Measurements from ENCODE around the gene ATE1.
"Not testable (repeated sequence)": the region's sequence is repeated elsewhere in the genome, so short reads cannot be mapped to it uniquely, and the experiment has no call there.

The ATE1 gene

DNA sequence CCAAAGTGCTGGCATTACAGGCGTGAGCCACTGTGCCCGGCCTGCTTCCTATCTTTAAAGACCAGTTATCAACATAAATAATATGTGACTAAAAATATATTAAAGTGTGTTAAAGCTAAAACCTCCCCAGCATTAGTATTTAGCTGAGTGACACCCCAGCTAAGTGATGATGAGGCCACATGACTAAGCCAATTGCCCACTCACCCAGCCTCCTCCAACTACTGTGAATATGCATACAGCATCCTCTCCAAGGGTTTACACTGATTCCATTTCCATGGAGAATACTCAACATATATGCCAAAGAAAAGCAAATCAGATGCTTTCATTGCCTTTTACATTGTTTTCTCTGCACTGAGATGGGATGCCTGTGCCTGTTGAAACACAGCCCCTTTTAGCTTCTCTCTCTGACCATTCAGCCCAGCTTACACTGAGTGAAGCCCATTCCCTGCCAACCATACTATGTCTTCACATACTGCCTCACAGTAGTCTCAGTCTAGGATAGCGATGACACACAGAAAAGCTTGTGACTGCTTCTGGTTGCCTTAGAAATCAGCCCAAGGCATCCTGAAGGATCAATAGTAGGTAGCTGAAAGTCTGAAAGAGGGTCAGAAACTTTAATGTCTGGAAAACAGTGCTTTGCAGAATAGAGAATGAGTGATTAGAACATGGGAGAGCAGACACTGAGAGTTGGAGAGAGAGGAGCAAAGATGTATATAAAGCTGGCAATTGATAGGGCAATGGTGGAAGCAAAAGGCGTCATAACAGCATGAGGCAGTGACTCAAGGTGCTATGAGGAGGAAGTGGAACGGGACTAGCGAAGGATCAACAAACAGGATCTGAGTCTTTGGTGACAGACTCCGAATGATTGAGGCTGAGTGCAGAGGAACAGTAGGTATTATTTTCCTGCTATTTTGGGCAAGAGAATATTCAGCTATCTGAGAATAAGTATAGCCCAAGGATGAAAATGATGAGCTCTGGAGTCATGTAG is 19.8 kb upstream of the ATE1 start:
- Mint-ChIP-seq H3K4me1 (ENCODE audit: low read depth) (no peaks in the 10 kb centered on the region), H3K9me3 (no peaks in the 10 kb centered on the region), H3K27ac (no peak overlapping the region), H3K4me3 (no peak overlapping the region), H3K27me3 (peaks cover 2% of the 10 kb centered on the region), H3K36me3 (ENCODE audit: low read depth) (peaks cover 11% of the 10 kb centered on the region)
- no peak for DNase-seq

GRCh38 chr10:121942749-121943416 is 15.1 kb upstream of the ATE1 start:
- H3K4me3 Mint-ChIP-seq: no peak overlapping the region
- H3K27ac Mint-ChIP-seq: no peak overlapping the region
- H3K36me3 Mint-ChIP-seq (ENCODE audit: low read depth): no peaks in the 10 kb centered on the region
- no peaks in the 10 kb centered on the region for H3K4me1 Mint-ChIP-seq (ENCODE audit: low read depth)
- no peaks in the 10 kb centered on the region for H3K9me3 Mint-ChIP-seq
- H3K27me3 Mint-ChIP-seq: peaks cover 25% of the 10 kb centered on the region
- no peak for DNase-seq

GRCh38 chr10:121941532-121941931 is 13.7 kb upstream of the ATE1 start:
- H3K4me3 Mint-ChIP-seq: no peak overlapping the region
- DNase-seq: no peak
- H3K9me3 Mint-ChIP-seq: no peaks in the 10 kb centered on the region
- H3K4me1 Mint-ChIP-seq (ENCODE audit: low read depth): no peaks in the 10 kb centered on the region
- H3K27me3 Mint-ChIP-seq: peaks cover 26% of the 10 kb centered on the region
- H3K36me3 Mint-ChIP-seq (ENCODE audit: low read depth): no peaks in the 10 kb centered on the region
- H3K27ac Mint-ChIP-seq: no peak overlapping the region

- DNase-seq: no peak
- Mint-ChIP-seq H3K4me3 (no peak overlapping the region), H3K36me3 (ENCODE audit: low read depth) (peaks cover 4% of the 10 kb centered on the region), H3K9me3 (no peaks in the 10 kb centered on the region), H3K27me3 (peaks cover 18% of the 10 kb centered on the region), H3K27ac (no peak overlapping the region), H3K4me1 (ENCODE audit: low read depth) (no peaks in the 10 kb centered on the region)
Measured at GRCh38 chr10:121936295-121936694, 8.5 kb upstream of the ATE1 start.

DNA sequence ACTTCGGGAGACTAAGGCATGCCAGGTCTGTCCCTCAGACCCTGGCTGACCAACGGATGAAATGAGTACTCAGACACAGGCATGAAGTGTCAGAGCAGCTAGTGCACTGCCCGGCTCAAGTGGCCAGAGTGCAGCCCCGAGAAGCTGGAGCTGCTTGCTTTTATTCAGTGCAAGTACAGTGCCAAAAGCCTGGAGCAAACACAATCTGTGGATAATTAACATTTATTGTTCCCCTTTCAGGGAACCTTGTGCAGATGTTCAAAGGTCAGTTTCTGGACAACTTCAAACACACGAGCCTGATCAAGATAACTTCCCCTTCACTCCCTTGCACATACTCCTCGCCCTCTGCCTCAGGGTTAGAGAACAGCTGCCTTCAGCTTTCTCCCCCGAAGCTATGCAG is 7.9 kb upstream of the ATE1 start:
- Mint-ChIP-seq H3K27me3 (peaks cover 17% of the 10 kb centered on the region), H3K36me3 (ENCODE audit: low read depth) (peaks cover 9% of the 10 kb centered on the region), H3K9me3 (no peaks in the 10 kb centered on the region), H3K27ac (no peak overlapping the region), H3K4me3 (no peak overlapping the region), H3K4me1 (ENCODE audit: low read depth) (peaks cover 2% of the 10 kb centered on the region)
- no peak for DNase-seq

- H3K4me1 Mint-ChIP-seq (ENCODE audit: low read depth): peaks cover 27% of the 10 kb centered on the region
- DNase-seq, H3K9me3 Mint-ChIP-seq, H3K27me3 Mint-ChIP-seq: not testable (repeated sequence)
- peak overlapping the region; percentile 95 for H3K4me3 Mint-ChIP-seq
- H3K36me3 Mint-ChIP-seq (ENCODE audit: low read depth): peaks cover 33% of the 10 kb centered on the region
- H3K27ac Mint-ChIP-seq: peak overlapping the region; percentile 38
Measured at GRCh38 chr10:121930268-121931085, 2.6 kb upstream of the ATE1 start.

DNA sequence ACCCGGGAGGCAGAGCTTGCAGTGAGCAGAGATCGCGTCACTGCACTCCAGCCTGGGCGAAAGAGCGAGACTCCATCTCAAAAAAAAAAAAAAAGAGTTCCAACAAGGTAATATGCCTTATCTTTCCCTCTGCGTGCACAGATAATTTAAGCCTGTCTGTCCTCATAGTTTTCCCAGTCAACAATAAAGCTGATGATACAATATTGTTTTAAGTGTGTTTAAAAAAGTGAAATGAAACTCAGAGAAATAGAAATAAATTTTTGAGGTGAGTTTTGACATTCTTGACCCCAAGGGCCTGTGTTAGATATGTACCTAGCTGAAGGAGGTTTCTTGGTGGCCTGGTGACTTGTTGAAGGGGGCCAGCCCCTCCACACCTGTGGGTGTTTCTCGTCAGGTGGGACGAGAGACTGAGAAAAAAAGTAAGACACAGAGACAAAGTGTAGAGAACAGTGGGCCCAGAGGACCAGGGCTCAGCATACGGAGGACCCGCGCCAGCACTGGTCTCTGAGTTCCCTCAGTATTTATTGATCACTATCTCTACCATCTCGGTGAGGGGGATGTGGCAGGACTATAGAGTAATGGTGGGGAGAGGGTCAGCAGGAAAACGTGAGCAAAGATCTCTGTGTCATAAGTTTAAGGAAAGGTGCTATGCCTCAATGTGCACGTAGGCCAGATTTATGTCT is 1.9 kb upstream of the ATE1 start:
- not testable (repeated sequence) for DNase-seq, H3K9me3 Mint-ChIP-seq, H3K27me3 Mint-ChIP-seq
- Mint-ChIP-seq H3K4me1 (ENCODE audit: low read depth) (peaks cover 29% of the 10 kb centered on the region), H3K36me3 (ENCODE audit: low read depth) (peaks cover 36% of the 10 kb centered on the region), H3K27ac (peak overlapping the region; percentile 76), H3K4me3 (peak overlapping the region; percentile 95)

- Mint-ChIP-seq H3K27me3 (no peaks in the 10 kb centered on the region), H3K9me3 (no peaks in the 10 kb centered on the region), H3K4me1 (ENCODE audit: low read depth) (peaks cover 29% of the 10 kb centered on the region), H3K4me3 (peak overlapping the region; percentile 95), H3K36me3 (ENCODE audit: low read depth) (peaks cover 43% of the 10 kb centered on the region), H3K27ac (peak overlapping the region; percentile 97)
- no peak for DNase-seq
Measured at GRCh38 chr10:121928528-121928884, 675 bp upstream of the ATE1 start.

DNA sequence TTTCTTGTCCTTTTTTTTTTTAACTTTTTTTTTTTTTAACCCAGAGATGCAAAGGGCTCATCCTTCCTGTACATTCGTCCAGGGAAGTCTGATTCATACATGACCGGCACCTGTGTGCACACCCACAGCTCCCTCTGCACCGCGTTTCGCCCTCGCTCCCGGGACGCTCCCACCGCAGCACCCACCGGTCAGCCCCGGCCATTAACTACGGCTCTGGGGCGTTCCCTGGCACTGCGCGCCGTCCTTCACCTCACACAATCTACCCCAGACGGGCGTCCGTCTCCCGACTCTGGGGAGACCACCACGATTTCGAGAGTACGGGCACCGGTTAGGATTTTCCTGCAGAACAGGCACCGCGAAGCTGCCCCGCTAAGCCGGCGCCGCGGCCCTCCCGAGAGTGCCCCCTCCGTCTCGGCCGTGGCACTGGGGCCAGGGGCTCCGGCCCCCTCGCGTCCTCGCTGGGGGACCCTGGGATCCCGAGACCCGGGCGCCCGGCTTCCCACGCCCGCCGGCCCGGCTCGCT is 452 bp downstream of the ATE1 start:
- Mint-ChIP-seq H3K9me3 (no peaks in the 10 kb centered on the region), H3K4me3 (peak overlapping the region; percentile 95), H3K4me1 (ENCODE audit: low read depth) (peaks cover 34% of the 10 kb centered on the region), H3K27ac (peak overlapping the region; percentile 97), H3K27me3 (no peaks in the 10 kb centered on the region), H3K36me3 (ENCODE audit: low read depth) (peaks cover 51% of the 10 kb centered on the region)
- DNase-seq: peak; percentile 76

DNA sequence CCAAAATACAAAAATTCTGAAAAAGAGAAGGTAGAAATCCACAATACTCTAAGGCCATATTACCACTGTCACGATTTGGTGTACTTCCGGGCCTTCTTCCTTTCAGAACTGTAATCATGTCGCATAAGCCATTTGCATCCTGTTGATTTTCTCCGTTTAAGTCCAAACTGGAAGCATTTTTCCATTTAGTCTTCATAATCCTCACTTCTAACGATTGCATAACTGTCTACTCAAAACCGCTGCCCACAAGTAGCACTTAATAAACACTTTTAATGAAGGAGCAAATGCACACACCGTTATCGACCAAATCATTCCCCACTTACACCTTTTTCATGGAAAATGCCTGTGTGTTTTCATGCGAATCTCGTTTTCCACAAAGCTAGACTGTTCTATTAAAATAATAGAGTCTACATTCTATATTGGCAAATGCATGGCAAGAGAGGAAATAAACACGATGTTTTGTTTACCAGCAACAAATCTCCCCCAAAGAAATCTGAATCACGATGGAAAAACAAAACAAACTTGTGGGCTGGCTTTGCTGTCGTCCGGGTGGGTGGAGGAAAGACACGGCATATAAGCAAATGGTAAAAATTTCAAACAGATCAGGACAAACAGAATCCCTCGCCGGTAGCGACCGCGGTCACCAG is 1.0 kb downstream of the ATE1 start:
- Mint-ChIP-seq H3K27ac (peak overlapping the region; percentile 97), H3K36me3 (ENCODE audit: low read depth) (peaks cover 55% of the 10 kb centered on the region)
- DNase-seq: no peak

GRCh38 chr10:121926157-121926556 is 1.7 kb downstream of the ATE1 start:
- no peak overlapping the region for H3K27ac Mint-ChIP-seq

More for the DNA sequence above, 1.0 kb downstream of the ATE1 start:
- no peaks in the 10 kb centered on the region for H3K27me3 Mint-ChIP-seq
- H3K9me3 Mint-ChIP-seq: no peaks in the 10 kb centered on the region
- H3K4me3 Mint-ChIP-seq: peak overlapping the region; percentile 95
- peaks cover 34% of the 10 kb centered on the region for H3K4me1 Mint-ChIP-seq (ENCODE audit: low read depth)

DNA sequence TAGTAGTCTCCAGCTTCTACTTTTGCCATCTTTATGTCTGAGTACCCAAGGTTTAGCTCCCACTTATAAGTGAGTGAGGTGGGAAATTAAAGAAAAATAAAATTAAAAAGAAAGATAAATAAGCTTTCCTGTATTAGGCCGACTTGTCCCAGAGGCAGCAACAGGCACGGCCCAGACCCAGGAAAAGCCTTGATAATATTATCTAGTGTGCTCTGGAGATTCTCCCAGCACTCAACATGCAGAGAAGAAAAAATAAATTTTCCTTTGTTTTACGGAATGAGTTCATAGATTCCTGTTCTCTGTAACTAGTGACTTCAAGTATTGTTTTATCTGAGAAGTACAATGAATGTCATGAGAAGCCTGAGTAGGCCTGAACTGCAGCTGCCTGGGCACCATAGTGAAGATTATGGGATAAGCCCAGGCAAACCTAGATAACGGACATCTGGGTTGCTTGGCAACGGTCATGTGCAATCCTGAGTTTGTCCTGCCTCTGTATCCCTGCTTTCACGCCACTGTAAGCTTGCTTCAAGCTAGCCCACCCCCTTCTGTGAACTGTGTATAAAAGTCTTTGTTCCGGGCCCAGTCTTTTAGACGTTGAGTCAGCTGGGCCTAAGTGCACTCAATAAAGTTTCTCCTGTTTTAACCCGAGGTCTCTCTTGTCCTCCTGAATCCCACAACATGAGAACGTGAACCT is 6.4 kb downstream of the ATE1 start:
- H3K9me3 Mint-ChIP-seq: no peaks in the 10 kb centered on the region
- peaks cover 76% of the 10 kb centered on the region for H3K36me3 Mint-ChIP-seq (ENCODE audit: low read depth)
- no peak overlapping the region for H3K4me3 Mint-ChIP-seq
- H3K27ac Mint-ChIP-seq: no peak overlapping the region
- H3K27me3 Mint-ChIP-seq: no peaks in the 10 kb centered on the region
- DNase-seq: no peak
- peaks cover 18% of the 10 kb centered on the region for H3K4me1 Mint-ChIP-seq (ENCODE audit: low read depth)

More at GRCh38 chr10:121926157-121926556, 1.7 kb downstream of the ATE1 start:
- DNase-seq: no peak
- peaks cover 61% of the 10 kb centered on the region for H3K36me3 Mint-ChIP-seq (ENCODE audit: low read depth)
- H3K4me3 Mint-ChIP-seq: peak overlapping the region; percentile 95
- H3K4me1 Mint-ChIP-seq (ENCODE audit: low read depth): peaks cover 34% of the 10 kb centered on the region
- no peaks in the 10 kb centered on the region for H3K9me3 Mint-ChIP-seq
- H3K27me3 Mint-ChIP-seq: no peaks in the 10 kb centered on the region

- Mint-ChIP-seq H3K4me1 (ENCODE audit: low read depth) (peaks cover 14% of the 10 kb centered on the region), H3K9me3 (no peaks in the 10 kb centered on the region), H3K4me3 (no peak overlapping the region), H3K36me3 (ENCODE audit: low read depth) (peaks cover 86% of the 10 kb centered on the region), H3K27ac (no peak overlapping the region), H3K27me3 (no peaks in the 10 kb centered on the region)
- no peak for DNase-seq
Measured at GRCh38 chr10:121919666-121920065, 8.2 kb downstream of the ATE1 start.

Measured in activated T-cell treated with anti-CD3 and anti-CD28 coated beads, Interleukin-2, amount 50 U/mL, for 24 hours (primary cell).